HG03175 (cell line): ENCODE measurements around the gene SMAP2.

Experiments
- ATAC-seq: cut with Tn5 transposase; IDR thresholded peaks from one replicate; pipeline ENCODE4 v1.9.1; 2021; ENCODE audit warnings: mild to moderate bottlenecking, moderate library complexity; ENCODE audit not compliant: unreplicated experiment

SMAP2 gene

GRCh38 chr1:40416709-40417108, 43.2 kb downstream of the SMAP2 start:
- ATAC-seq = no peak

DNA sequence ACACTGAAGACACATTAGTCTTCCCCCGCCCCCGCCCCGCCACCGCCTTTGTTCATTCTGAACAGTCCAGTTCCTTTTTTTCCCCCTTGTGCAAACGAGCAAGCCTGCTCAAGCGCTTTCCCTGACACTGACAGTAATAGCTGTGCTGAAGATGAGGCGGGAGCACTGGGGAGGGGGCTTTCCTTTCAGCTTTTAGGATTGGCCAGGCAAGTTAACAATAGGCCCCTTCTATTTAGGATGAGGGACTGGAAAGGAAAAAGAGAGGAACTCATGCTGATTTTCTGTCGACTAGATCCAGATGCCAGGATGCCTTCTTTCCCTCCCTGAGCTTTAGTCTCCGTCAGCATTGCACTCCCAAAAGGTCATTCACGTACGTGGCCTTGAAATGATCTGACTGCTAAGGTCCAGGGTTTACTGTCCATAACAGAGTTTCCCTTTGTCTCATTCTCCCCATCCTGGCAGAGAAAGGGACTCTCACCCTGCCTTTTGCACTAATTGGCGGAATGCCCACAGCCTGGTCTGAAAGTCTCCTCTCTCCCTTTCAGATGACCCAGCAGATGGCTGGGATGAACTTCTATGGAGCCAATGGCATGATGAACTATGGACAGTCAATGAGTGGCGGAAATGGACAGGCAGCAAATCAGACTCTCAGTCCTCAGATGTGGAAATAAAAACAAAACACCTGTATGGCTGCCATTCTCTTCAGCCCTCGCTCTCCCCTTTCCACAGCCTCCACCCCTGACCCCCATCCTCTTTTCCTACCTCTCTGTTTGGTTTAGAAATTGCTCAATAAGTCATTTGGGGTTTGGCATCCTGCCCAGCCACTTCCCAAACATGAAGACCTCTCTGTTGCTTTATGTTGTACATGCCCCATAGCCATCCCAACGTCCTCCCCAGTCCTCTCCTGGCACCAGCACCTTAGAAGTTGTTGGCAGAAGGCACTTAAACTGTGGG, 48.2 kb downstream of the SMAP2 start:
- no peak for ATAC-seq

- ATAC-seq = no peak
These were observed 49.2 kb downstream of the SMAP2 start for GRCh38 chr1:40422630-40423263.

DNA sequence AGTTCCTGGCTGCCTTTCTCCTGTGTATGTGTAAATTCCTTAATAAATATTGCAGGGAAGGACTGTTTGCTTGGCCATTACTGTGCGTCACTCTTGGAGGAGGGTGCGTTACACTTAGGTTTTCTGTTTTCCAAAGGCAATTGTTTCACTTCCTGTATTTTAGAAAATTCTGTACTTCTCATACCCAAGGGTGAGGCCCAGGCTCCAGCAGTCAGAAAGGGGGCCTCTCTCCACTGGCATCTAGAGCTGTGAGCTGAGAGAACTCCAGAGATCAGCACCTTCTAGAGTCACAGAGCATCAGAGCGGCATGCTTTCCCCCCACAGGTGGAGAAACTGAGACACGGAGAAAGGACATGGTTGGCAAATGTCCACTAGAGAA, 49.7 kb downstream of the SMAP2 start:
- ATAC-seq = no peak

DNA sequence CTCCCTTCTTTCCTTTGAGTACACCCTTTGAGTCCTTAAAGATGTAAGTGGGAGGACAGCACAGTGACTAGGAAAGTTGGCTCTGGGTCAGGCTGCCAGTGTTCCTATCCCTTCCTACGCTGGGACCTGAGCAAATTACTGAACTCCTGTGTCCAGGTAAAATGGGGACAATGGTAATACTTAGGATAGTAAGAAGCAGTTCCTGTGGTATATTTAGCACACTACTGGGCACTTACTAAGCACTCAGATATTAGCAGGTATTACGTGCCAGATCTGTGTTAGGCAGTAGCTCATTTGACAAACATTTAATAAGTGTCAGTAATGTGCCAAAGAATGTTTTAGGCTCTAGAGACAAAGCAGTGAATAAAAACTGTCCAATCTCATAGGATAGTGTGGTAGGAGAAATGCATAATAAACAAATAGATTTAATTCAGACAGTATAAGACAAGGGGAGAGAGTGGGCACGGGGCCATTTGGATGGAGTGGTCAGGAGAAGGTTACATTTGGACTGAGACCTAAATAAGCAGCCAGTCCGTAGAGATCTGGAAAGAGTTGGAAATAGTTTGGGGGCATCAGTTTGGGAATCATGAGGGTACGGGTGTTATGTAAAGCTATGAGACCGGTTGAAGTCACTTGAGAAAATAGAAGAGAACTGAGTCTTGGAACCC, 50.6 kb downstream of the SMAP2 start:
- ATAC-seq = no peak

DNA sequence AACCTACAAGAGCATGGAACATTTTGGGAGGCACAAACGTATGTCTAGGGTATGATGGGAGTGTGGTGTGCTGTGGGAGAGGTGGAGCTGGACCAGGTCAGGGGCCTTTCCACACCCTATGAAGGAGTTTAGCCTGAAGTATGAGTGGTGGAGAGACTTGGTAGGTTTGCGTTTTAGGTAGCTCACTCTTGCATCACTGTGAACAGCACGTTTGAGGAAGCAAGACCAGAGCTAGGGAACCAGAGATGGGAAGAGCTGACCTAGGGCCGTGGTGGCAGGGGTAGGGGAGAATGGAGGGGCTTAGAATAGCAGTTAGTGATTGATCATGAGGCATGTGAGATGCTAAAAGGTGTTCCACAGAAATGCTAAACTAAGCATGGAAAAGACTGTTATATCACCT, 51.7 kb downstream of the SMAP2 start:
- no peak for ATAC-seq

- no peak for ATAC-seq
These were observed 57.9 kb downstream of the SMAP2 start for GRCh38 chr1:40431385-40431784.

DNA sequence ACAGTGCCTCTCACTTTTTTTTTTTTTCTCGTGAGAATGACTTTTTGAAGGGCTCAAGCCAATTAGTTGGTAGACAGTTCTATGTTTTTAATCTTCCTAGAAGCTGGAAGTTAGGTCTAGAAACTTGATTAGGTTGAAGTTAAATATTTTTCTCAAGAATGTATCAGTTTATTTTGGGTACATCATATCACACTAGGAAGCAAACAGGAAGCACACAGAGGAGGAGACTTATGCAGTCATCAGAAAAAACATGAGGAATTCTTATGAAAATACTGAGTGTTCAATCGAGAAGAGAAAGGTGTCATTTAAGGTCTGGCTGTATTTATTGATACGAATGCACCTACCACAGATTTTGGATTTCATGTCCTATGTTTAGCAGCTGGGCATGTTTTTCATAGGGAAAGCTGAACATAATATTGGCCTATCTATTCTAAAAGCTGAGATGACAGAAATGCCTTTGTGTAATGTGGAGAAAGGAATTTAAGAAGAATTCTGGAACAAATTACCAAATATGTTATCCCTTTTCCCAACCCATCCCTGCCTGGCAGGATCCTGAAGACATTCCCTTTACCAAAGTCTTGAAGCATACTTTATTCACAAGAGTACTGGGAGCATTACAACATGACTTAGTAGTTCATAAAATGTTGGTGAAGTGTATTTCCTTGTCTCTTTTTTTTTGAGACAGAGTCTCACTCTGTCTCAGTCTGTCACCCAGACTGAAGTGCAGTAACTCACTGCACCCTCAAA, 59.3 kb downstream of the SMAP2 start:
- ATAC-seq = no peak

DNA sequence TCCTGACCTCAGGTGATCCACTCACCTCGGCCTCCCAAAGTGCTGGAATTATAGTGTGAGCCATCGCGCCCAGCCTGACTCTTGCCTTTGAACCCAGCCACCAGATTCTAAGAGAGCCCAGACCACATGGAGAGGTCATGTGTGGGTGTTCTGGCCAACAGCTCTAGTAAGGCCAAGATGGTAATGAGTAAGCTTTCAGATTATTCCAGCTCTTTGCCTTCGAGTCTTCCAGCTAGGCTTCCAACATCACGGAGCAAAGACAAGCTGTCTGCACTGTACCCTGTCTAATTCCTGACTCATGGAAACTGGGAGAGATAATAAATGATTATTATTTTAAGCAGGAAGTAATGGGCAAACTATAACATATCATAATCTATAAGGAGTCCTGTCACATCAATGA, 61.9 kb downstream of the SMAP2 start:
- ATAC-seq = no peak

- no peak for ATAC-seq
These were observed 62.3 kb downstream of the SMAP2 start for GRCh38 chr1:40435876-40436275.

- ATAC-seq = no peak
These were observed 65.0 kb downstream of the SMAP2 start for GRCh38 chr1:40438391-40439015.

GRCh38 chr1:40439247-40439646, 65.7 kb downstream of the SMAP2 start:
- no peak for ATAC-seq

GRCh38 chr1:40449684-40450494, 76.4 kb downstream of the SMAP2 start, which contains the start of gene ZFP69B:
Gene ZFP69B (plus strand): TSS chr1:40450476. CDS start chr1:40450962, 486 bp downstream.
- ATAC-seq = peak; percentile 85

- peak; percentile 36 for ATAC-seq
These were observed 77.1 kb downstream of the SMAP2 start for GRCh38 chr1:40450495-40451237.

- no peak for ATAC-seq
These were observed 77.7 kb downstream of the SMAP2 start for GRCh38 chr1:40451238-40451585.

GRCh38 chr1:40454873-40455272, 81.3 kb downstream of the SMAP2 start:
- no peak for ATAC-seq

DNA sequence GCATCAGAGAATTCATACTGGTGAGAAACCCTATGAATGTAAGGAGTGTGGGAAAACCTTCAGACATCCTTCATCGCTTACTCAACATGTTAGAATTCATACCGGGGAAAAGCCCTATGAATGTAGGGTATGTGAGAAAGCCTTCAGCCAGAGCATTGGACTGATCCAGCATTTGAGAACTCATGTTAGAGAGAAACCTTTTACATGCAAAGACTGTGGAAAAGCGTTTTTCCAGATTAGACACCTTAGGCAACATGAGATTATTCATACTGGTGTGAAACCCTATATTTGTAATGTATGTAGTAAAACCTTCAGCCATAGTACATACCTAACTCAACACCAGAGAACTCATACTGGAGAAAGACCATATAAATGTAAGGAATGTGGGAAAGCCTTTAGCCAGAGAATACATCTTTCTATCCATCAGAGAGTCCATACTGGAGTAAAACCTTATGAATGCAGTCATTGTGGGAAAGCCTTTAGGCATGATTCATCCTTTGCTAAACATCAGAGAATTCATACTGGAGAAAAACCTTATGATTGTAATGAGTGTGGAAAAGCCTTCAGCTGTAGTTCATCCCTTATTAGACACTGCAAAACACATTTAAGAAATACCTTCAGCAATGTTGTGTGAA, 89.5 kb downstream of the SMAP2 start:
- no peak for ATAC-seq

DNA sequence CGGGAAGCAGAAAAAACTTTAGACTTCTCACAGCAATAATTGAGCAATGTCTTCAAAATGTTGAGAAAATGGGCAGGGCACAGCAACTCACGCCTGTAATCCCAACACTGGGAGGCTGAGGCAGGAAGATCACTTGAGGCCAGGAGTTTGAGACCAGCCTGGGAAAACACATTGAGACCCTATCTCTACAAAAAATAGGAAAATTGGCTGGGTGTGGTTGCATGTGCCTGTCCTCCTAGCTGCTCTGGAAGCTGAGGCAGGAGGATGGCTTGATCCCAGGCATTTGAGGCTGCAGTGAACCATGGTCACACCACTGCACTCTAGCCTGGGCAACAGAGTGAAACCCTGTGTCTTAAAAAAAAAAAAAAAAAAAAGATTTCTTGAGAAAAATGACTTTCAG, 95.8 kb downstream of the SMAP2 start:
- no peak for ATAC-seq
